Panc1 (cell line): ENCODE data around the gene PSTPIP1. TPM values are rescaled to one million over a fixed set of nuclear protein-coding genes. Genes with fewer than 3 reads are reported as not detected.

ENCODE experiments used
- ATAC-seq: fragments of 200-7000 bp; cut with Tn5 transposase; 2 replicates; pipeline ENCODE4 v1.9.1; 2020; ENCODE audit warnings: mild to moderate bottlenecking, moderate library complexity
- BruUV-seq: library from RNA; stranded (reverse); fragments of 400-500 nt; replicated peaks from 2 replicates; lab custom pipeline; 2021; lab: Mats Ljungman, UMichigan
- CTCF ChIA-PET: fragments of 300-600 bp; sonication (Branson Sonifier 250); formaldehyde crosslinking; loops from one replicate; lab custom pipeline; 2022; ENCODE audit warnings: antibody characterized with exemption; lab: Charles Lee
- POLR2A ChIA-PET: fragments of 300-600 bp; sonication (Branson Sonifier 250); formaldehyde crosslinking; loops from one replicate; lab custom pipeline; 2022; ENCODE audit warnings: antibody characterized with exemption; lab: Charles Lee
- DNase-seq: peaks from one replicate; pipeline ENCODE4 v3.0.0-alpha.2; 2010; ENCODE audit warnings: low read depth, low spot score
- H3K27ac ChIP-seq: 2 replicates; pipeline ENCODE4 v1.5.1; 2011; ENCODE audit warnings: mild to moderate bottlenecking, low read length, inconsistent platforms
- H3K27me3 ChIP-seq: fragments of 200-500 bp; sonication (Bioruptor generic); 2 replicates; pipeline ENCODE4 v1.6.0; 2014; ENCODE audit warnings: low read length, inconsistent platforms; ENCODE audit not compliant: control insufficient read depth, insufficient read depth
- H3K36me3 ChIP-seq: fragments of 200-500 bp; sonication (Bioruptor generic); 2 replicates; pipeline ENCODE4 v1.5.1; 2014; ENCODE audit warnings: inconsistent platforms, mild to moderate bottlenecking, low read length, moderate library complexity; ENCODE audit not compliant: control insufficient read depth, insufficient read depth
- H3K4me1 ChIP-seq: 2 replicates; pipeline ENCODE4 v1.5.1; 2011; ENCODE audit warnings: inconsistent platforms, mild to moderate bottlenecking, low read length, moderate library complexity; ENCODE audit not compliant: control insufficient read depth, insufficient read depth
- H3K4me3 ChIP-seq, 2 experiments: 2 replicates each; pipeline ENCODE4 v1.5.1; 2011 to 2012; ENCODE audit warnings: low read depth in 2 of 2, low read length in 2 of 2, mild to moderate bottlenecking in 2 of 2, inconsistent platforms in 1 of 2, moderate library complexity in 1 of 2
- H3K9me3 ChIP-seq: fragments of 200-500 bp; sonication (Bioruptor generic); 2 replicates; pipeline ENCODE4 v1.5.1; 2014; ENCODE audit warnings: low read depth, mild to moderate bottlenecking, inconsistent platforms, low read length, moderate library complexity; ENCODE audit not compliant: control insufficient read depth, insufficient read depth
- POLR2AphosphoS5 ChIP-seq: IDR thresholded peaks from 2 replicates; pipeline ENCODE4 v1.6.1; 2012; ENCODE audit warnings: mild to moderate bottlenecking, low read depth, low read length, moderate library complexity
- REST ChIP-seq, 2 experiments: IDR thresholded peaks; 2 replicates each; pipeline ENCODE4 v1.6.1; 2011 to 2012; ENCODE audit warnings: low read depth in 2 of 2, control low read depth in 1 of 2, low read length in 1 of 2, mild to moderate bottlenecking in 1 of 2, moderate library complexity in 1 of 2; ENCODE audit not compliant: insufficient read depth in 1 of 2
- SIN3A ChIP-seq: IDR thresholded peaks from 2 replicates; pipeline ENCODE4 v1.6.1; 2012; ENCODE audit warnings: low read depth, mild to moderate bottlenecking, low read length, moderate library complexity, borderline replicate concordance; ENCODE audit not compliant: insufficient read depth
- TCF7L2 ChIP-seq: IDR thresholded peaks from 2 replicates; pipeline ENCODE4 v1.6.1; 2011; ENCODE audit warnings: mild to moderate bottlenecking, low read depth, low read length, inconsistent platforms
- in situ Hi-C: cut with HindIII; loops from 2 replicates; pipeline ENCODE4 v1.10.0; 2016; ENCODE audit warnings: low sequenced_read_pairs, low pct_unique_long_range_greater_than_20kb
- intact Hi-C: fragments of 100-400 bp; cut with micrococcal nuclease; formaldehyde crosslinking; loops from one replicate; pipeline ENCODE4 v1.10.0; 2022; ENCODE audit not compliant: unreplicated experiment
- total RNA-seq: library from RNA; stranded (reverse); gene quantifications from one replicate; pipeline ENCODE4 v1.2.1, GENCODE V29; 2021; ENCODE audit not compliant: unreplicated experiment
- TF ChIP-seq, protein P1 (sequence below): fragments of 450-650 bp; IDR thresholded peaks from 2 replicates; pipeline ENCODE4 v1.5.1; 2017; ENCODE audit warnings: mild to moderate bottlenecking

The PSTPIP1 gene
- total RNA-seq, 1 experiment from 2014 or later: 0.46 TPM

GRCh38 chr15:77040673-77041072, 45.7 kb downstream of the PSTPIP1 start:
- intact Hi-C loops: no loop called here
- CTCF ChIA-PET: no interaction called here
- POLR2A ChIA-PET: no interaction called here

GRCh38 chr15:77042245-77042919, 47.5 kb downstream of the PSTPIP1 start:
- DNase-seq: no peak
- ChIA-PET POLR2A (no interaction called here), CTCF (no interaction called here)
- no peak overlapping the region for H3K27ac ChIP-seq
- no peak for TF ChIP-seq REST (IDR thresholded peaks at IDR 0.05; ENCODE audit: insufficient read depth in 1 of 2, low read depth in 2 of 2, low read length in 1 of 2)
- TF ChIP-seq TCF7L2: no peak
- TF ChIP-seq SIN3A: no peak
- TF ChIP-seq, protein P1, sequence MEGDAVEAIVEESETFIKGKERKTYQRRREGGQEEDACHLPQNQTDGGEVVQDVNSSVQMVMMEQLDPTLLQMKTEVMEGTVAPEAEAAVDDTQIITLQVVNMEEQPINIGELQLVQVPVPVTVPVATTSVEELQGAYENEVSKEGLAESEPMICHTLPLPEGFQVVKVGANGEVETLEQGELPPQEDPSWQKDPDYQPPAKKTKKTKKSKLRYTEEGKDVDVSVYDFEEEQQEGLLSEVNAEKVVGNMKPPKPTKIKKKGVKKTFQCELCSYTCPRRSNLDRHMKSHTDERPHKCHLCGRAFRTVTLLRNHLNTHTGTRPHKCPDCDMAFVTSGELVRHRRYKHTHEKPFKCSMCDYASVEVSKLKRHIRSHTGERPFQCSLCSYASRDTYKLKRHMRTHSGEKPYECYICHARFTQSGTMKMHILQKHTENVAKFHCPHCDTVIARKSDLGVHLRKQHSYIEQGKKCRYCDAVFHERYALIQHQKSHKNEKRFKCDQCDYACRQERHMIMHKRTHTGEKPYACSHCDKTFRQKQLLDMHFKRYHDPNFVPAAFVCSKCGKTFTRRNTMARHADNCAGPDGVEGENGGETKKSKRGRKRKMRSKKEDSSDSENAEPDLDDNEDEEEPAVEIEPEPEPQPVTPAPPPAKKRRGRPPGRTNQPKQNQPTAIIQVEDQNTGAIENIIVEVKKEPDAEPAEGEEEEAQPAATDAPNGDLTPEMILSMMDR: no peak
- TF ChIP-seq POLR2AphosphoS5: no peak
- no TSS peak for BruUV-seq
- intact Hi-C loops: no loop called here
- no peak for ATAC-seq
- no peaks in the 10 kb centered on the region for H3K36me3 ChIP-seq
- H3K4me1 ChIP-seq: no peaks in the 10 kb centered on the region
- no peak overlapping the region for H3K4me3 ChIP-seq
- no peaks in the 10 kb centered on the region for H3K27me3 ChIP-seq
- in situ Hi-C loops: no loop called here
- H3K9me3 ChIP-seq: no peaks in the 10 kb centered on the region

More at GRCh38 chr15:77040673-77041072, 45.7 kb downstream of the PSTPIP1 start:
- H3K27ac ChIP-seq: no peak overlapping the region
- H3K9me3 ChIP-seq: no peaks in the 10 kb centered on the region
- in situ Hi-C loops: no loop called here
- no peaks in the 10 kb centered on the region for H3K4me1 ChIP-seq
- no peak for ATAC-seq
- TF ChIP-seq REST (IDR thresholded peaks at IDR 0.05; ENCODE audit: insufficient read depth in 1 of 2, low read depth in 2 of 2, low read length in 1 of 2) (no peak), POLR2AphosphoS5 (no peak), TCF7L2 (no peak), SIN3A (no peak)
- TF ChIP-seq, protein P1: no peak
- no TSS peak for BruUV-seq
- H3K36me3 ChIP-seq: no peaks in the 10 kb centered on the region
- DNase-seq: no peak
- H3K27me3 ChIP-seq: no peaks in the 10 kb centered on the region
- H3K4me3 ChIP-seq: no peak overlapping the region
